ENCODE data around the gene CRYBG3.

GRCh38 chr3:97960993-97961766 is 139.4 kb downstream of the CRYBG3 start:
- no peak for TF ChIP-seq POLR2A (IDR thresholded peaks at IDR 0.05)
- no peak for TF ChIP-seq CTCF (IDR thresholded peaks at IDR 0.05)
- no peak for TF ChIP-seq EP300 (IDR thresholded peaks at IDR 0.05)

Measured in stomach (tissue), 4 donors.